HG03575 (cell line): ENCODE measurements around the gene MAD1L1.
"Not testable (repeated sequence)": the region's sequence is repeated elsewhere in the genome, so short reads cannot be mapped to it uniquely, and the experiment has no call there.

Experiments
- ATAC-seq: cut with Tn5 transposase; IDR thresholded peaks from one replicate; pipeline ENCODE4 v1.9.1; 2021; ENCODE audit not compliant: unreplicated experiment, insufficient number of reproducible peaks, low FRiP score; ENCODE audit errors: extremely low read depth

Gene MAD1L1

GRCh38 chr7:2036786-2037185 lies 196.0 kb downstream of the MAD1L1 start:
- no peak for ATAC-seq

DNA sequence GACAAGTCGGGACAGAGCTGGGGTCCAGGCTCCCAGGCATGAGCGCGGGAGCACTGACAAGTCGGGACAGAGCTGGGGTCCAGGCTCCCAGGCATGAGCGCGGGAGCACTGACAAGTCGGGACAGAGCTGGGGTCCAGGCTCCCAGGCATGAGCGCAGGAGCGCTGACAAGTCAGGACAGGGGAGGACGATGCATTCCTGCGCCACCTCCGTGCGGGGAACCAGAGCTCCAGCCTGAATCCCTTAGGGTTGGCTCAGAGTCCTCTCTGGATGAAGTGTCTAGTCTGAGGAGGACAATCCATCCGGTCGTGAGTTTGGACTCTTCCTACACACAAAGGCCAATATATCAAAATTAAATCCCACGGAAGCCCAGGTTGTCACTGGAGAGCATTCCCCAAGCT lies 196.5 kb downstream of the MAD1L1 start:
- ATAC-seq, result not testable (repeated sequence)

DNA sequence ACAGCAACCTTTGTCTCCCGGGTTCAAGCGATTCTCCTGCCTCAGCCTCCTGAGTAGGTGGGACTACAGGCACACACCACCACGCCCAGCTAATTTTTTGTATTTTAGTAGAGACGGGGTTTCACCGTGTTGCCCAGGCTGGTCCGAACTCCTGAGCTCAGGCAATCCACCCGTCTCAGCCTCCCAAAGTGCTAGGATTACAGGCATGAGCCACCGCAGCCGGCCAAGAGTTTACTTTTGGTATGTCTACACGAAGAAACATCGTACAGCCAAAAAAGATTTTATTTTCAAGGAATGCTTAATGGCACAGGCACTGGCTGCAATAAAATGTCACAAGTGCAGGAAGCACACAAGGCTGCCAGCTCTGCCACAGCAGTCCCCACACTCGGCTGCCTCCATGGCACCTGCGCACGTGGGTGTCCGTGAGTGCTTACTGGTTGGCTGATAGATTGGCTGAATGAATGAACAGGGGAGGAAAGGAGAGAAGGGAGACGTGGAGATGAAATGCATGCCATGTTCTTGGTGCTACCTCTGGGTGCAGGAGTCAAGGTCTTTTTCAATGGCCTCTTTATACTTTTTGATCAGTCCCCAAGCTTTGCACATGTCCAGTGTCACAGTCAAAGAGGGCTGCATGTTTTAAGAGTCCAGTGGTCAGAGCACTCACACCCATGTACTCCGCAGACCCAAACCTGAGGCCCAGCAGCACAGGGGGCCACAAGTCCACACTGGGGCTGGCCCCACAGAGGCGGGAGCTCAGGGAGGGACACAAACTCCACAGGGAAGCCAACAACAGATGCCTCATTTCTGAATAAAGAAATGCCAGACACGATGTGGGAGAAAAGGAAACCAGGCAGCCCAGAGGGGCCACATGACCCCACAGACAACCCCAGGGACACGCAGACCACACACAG lies 198.2 kb downstream of the MAD1L1 start:
- ATAC-seq, result no peak

- ATAC-seq, result no peak
Observed at GRCh38 chr7:2033586-2034135, 199.1 kb downstream of the MAD1L1 start.

- no peak for ATAC-seq
Observed at GRCh38 chr7:2032876-2033407, 199.8 kb downstream of the MAD1L1 start.

GRCh38 chr7:2032030-2032875 lies 200.5 kb downstream of the MAD1L1 start:
- no peak for ATAC-seq

GRCh38 chr7:2031451-2031845 lies 201.3 kb downstream of the MAD1L1 start:
- ATAC-seq, result no peak

GRCh38 chr7:2030475-2031450 lies 202.0 kb downstream of the MAD1L1 start:
- ATAC-seq, result no peak

DNA sequence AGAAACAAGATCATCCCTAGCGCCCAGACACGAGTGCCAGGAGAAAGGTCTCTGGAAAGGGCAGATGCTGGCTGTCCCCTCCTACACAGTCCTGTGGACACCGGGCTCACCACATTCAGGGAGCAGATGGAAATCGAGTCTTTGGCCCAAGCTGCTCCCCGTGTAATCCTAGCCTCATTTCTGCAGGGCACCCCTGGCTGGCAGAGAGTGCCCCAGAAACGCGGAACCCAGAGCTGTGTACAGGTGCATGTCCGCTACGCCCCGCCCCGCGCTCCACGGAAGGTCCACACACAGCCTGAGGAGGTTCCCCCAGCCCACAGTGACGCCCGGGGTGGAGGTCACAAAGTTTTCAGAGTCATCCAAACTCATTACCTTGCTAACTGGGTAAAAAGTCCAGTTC lies 202.8 kb downstream of the MAD1L1 start:
- no peak for ATAC-seq

GRCh38 chr7:2029211-2029905 lies 203.4 kb downstream of the MAD1L1 start:
- ATAC-seq, result no peak

DNA sequence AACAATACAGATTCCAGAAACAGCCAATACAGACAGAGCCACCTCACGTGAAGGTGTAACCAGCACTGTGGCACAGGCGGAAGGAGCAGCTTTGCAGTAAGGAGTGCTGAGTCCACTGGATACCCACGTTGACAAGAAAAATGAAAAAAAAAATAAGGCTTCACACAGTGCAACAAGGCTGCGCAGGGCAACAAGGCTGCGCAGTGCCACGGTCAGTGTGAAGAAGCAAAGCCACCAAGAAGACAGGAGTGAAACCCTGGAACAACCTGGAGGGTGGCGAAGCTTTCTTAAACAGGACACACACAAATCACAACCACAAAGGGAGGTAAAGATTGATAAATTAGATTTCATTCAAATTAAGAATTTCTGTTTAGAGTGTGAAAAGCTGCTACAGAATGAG lies 204.0 kb downstream of the MAD1L1 start:
- no peak for ATAC-seq

- no peak for ATAC-seq
Observed at GRCh38 chr7:2025188-2025587, 207.6 kb downstream of the MAD1L1 start.

GRCh38 chr7:2024567-2024918 lies 208.2 kb downstream of the MAD1L1 start:
- ATAC-seq, result no peak

DNA sequence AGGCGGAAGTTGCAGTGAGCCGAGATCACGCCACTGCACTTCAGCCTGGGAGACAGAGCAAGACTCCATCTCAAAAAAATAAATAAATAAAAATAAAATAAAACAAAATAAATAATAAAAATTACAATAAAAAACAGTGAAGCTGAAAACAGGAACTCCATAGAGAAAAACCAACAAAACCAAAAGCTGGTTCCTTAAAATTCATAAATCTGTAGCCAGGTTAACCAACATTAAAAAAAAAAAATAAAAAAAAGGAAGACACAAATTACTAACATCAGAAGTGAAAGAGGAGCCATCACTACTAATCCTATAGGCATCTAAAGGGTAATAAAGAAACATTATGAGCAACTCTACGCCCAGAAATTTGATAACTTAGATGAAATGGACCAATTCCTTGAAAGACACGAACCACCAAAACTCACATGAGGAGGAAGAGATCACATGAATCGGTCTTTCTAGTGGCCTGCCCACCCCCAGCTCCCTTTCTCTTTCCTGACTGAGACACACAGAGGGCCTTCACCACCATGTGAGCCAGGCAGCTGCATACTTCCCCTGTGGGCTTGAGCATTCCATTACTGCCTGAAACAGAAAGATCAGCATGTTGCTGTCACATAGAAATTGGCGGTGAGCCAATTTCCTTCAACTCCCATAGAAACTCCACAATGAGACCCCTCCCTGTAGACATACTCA lies 208.7 kb downstream of the MAD1L1 start:
- no peak for ATAC-seq

- ATAC-seq, result no peak
Observed at GRCh38 chr7:2022737-2023250, 210.0 kb downstream of the MAD1L1 start.

DNA sequence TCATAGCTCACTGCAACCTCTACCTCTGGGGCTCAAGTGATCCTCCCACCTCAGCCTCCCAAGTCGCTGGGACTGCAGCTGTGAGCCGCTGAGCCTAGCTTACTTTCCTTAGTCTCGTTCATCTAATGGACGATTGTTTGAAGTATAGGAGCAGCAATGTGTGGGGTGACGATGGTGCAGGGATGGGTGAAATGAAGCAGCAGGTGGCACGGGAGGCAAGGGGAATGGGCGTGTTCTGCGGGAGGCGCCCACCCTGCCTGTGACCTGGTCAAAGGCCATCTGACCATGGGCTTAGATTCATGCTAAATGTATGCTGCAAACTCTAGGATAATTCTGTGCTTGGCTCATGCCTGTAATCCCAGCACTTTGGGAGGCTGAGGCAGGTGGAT lies 210.7 kb downstream of the MAD1L1 start:
- ATAC-seq, result no peak
